NCI-H187 (cell line): ENCODE measurements around the gene ANKK1.
A peak's percentile ranks its signal among the peaks of the same experiment; 100 is the strongest.

Experiments
- DNase-seq, 2 experiments: peaks; one replicate each; lab custom pipeline; 2025; lab: John Stamatoyannopoulos, UW

Gene ANKK1

DNA sequence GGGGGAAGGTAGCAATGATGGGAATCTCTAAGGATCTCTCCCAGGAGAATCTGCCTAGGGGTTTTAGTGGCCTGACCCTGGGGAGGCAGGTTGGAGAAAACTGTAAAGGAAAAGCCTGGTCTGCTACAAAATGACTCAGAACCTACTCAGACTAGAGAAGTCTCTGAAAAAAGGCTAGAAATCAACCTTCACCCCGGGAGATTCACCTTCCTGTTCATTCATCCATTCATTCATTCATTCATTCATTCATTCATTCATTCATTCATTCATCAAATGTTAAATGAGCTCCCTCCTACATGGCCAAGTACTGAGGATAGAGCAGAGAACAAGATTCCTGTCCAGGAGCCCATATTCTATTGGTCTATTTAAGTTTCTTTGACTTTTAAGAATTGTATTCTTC, 8.9 kb upstream of the ANKK1 start:
- DNase-seq: no peak

- no peak for DNase-seq
Measured at GRCh38 chr11:113382121-113382520, 5.5 kb upstream of the ANKK1 start.

DNA sequence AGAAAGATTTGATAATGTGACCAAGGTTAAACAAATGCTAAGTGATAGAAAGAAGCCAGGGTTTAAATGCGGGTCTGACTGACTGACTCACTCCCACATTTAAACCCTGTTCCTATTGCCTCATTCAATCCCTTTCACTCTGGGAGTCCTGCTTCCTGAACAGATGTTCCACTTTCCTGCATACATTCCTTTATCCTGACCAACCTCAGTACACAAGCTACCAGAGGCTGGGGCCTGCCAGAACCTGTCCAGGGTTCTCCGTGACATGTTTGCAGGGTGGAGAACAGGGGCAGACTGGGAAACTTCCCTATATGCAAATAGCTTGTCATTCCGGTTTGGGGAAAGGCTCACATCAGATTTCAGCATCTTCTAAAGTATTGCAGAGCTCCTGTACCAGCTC, 3.0 kb upstream of the ANKK1 start:
- DNase-seq: no peak

DNA sequence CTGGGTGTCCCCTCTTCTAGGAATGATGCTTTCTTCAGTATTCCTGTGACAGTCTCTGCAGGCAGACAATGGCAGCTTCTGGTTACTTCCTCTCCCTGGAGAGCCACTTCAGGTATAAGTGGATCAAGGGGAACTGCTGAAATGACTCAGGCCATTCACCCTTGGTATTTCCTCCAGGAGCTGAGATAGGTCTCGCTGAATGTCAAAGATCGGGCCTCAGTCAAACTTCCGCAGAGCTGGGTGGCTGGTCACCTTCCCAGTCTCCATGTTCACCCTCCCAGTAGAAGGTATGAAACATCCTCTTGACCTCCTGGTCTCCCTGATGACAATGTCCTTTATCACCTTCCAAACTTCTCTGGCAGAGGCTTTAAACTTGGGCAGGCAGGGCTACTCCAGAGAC, 1.8 kb upstream of the ANKK1 start:
- no peak for DNase-seq

DNA sequence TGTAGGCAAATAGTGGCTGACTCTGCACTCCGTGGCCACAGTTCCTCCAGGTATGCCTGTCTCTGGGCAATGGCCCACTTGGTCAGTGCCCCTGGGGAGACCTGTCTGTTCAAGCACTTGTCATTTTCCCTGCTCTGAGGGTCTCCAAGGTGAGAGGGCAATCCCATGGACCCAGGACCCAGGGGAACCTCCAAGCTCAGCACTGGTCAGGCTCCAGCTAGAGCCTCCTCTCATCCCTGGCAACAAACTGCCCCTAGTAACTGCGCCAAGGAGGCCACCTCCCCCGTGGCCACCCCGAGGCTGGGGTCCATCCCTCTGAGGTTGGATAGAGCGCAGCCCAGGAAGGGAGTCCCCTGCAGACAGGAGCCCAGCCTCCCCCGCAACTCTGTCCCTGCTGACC, 713 bp upstream of the ANKK1 start:
- no peak for DNase-seq

GRCh38 chr11:113389272-113389671, 1.7 kb downstream of the ANKK1 start:
- no peak for DNase-seq

DNA sequence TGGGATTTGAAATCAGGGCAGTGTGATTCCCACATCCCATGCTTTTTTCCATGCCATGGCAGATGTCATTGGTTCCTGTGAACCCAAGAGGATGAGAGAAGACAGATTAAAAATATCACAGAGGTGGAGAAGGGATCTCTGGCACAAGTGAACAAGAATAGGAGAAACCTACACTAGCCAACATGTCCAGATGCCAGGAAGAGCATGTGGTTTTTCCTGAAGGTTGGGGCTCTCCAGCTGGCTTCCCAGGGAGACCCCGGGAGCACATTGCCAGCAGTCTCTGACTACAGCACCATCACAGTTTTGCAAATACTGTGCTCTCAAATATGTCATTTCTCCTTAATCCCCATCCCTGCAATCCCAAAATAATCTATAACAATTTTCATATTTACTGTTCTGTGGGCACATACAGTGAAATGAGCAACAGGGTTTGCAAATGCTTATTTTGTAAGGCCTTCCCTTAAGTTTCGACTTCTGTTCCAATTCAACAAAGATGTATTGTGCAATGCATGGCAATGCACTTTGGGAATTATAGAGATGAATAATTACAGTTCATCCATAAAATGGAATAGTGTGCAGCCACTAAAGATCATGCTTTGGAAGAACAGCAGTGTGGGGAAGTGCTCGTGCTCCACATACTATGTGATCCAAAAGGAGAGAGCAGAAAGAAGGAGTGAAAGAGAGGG, 4.8 kb downstream of the ANKK1 start:
- DNase-seq: no peak

DNA sequence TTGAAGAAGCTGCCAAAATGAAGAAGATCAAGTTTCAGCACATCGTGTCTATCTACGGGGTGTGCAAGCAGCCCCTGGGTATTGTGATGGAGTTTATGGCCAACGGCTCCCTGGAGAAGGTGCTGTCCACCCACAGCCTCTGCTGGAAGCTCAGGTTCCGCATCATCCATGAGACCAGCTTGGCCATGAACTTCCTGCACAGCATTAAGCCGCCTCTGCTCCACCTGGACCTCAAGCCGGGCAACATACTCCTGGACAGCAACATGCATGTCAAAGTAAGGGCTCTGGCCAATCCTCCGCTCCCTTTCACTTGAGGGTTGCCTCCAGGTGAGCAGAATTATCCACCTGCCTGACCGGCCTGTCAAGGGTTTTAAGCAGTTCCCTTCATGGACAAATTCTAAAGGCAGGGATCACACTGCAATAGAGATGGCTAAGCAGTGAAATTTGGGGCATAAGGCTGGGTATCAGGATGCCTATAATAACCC, 6.0 kb downstream of the ANKK1 start:
- no peak for DNase-seq

GRCh38 chr11:113394919-113395318, 7.3 kb downstream of the ANKK1 start:
- no peak for DNase-seq

- DNase-seq: no peak
Measured at GRCh38 chr11:113395782-113396336, 8.3 kb downstream of the ANKK1 start.

DNA sequence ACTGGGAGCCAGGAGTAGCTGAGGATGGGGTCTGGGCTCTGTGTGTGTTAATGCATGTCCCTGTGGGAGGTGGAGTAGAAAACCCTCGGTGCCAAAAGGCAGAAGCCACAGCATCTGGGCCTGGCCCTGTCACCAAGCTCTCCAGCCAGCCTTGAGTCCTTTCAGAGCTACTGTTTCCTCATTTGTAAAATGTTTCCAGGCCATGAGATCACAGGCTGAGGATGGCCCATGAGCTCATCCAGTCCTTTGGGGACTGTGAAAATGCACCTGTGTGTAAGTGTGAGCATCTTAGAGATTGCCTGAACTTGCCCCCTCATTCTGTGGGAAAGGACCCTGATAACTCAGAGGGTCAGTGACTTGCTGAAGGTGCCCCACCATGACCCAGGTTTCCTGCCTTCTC, 9.1 kb downstream of the ANKK1 start:
- no peak for DNase-seq

- DNase-seq: no peak
Measured at GRCh38 chr11:113397212-113397611, 9.6 kb downstream of the ANKK1 start.

GRCh38 chr11:113397821-113398220, 10.2 kb downstream of the ANKK1 start:
- DNase-seq: no peak

- no peak for DNase-seq
Measured at GRCh38 chr11:113398669-113399430, 11.3 kb downstream of the ANKK1 start.

DNA sequence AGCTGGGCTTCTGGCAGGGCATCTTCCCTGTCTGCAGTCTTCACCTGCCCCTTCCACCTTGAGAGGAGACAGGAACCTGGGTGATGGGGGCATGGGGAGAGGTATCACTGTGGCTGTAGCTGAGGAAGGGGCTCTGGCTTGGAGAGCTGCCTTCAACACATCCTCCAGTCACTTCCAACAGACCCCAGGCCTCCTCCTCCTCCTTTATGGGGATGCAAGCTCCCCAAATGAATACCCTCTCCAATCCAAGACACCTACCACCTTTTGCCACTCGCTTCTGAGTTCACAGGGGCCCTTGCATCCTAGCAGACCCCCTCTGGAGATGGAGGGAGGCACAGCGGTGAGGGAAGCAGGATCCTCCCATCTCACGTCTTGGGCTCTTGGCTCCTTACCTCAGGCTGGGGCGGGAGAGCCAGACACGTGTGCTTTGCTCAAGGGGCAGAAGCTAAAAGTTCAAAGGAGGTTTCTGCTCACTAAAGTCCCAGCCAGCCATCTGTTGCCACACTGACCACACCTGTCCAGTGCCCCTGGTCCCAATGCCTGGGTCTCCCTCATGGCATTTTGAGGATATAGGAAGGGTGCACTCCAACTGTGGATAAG, 13.2 kb downstream of the ANKK1 start:
- no peak for DNase-seq

DNA sequence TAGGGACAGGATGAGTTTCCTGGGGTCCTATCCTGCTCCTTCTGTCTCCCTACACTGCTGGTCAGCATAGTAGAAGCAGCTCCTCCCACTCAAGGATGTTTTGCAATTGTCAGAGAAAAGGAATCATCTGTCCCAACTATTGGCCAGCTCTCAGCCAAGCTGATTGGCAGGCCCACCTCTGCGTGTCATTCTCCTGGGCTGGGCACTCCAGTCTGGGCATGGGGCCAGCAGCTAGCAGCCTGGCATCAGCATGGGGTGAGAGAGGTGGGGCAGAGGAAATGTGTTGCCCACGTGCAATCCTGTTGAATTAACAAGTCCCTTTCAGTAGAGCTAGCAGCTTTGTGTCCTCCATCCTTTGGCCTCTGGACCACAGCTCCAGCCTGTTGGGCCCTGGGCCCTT, 14.1 kb downstream of the ANKK1 start:
- peak; percentile 47 to 49 for DNase-seq

GRCh38 chr11:113404859-113405430, 17.4 kb downstream of the ANKK1 start:
- DNase-seq: no peak

DNA sequence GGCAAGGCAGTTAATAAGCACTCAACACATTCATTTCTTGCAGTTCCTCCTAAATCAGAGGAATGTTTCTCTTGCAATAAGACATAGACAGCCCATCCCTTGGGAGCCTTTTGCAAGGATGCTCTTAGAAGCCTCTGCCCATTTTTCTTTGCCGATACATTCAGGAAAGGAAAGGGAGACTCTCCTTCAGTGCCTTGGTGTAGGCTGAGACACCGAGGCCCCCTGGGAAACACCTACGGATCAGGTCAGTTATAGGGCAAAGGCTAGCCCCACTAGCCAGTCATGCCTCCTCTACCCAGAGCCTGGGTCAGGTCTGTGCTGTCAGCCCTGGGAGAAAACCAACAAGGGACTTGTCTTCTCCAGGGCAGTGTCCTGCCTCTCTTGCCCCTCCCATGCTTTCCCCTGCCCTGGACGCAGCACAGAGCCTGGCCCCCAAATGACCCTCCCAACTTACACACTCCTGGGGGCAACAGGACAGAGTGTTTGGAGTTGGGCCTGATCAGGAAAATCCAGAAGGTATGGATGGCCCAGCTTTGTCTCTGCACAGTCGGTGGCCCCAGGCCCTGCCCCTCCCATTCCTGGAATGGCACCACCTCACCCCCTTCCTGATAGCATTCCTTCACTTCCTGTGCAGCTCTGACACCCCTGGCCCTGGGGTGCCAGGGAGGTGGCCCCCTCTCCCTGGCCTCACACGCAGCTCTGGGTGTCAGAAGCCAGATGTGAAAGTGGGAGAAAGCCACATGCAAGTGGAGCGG, 18.3 kb downstream of the ANKK1 start:
- DNase-seq: no peak

DNA sequence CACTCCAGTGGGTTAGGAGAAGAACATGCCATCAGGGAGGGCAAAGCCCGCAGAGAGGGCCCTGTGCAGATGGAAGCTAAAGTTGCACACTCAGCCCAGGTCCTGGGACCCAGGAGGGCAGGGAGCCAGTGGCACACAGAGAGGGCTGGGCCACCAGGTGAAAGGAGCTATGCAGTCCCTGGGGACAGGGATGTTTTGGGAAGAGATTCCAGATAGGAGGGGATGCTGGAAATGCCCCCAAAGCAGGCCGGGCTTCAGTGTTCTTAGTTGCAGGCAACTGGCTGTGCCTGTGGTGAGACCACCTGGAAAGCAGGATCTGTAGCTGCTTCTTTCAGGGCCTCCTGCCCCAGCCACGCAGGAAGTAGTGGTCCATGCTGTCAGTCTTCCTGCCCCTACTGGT, 19.6 kb downstream of the ANKK1 start:
- no peak for DNase-seq

DNA sequence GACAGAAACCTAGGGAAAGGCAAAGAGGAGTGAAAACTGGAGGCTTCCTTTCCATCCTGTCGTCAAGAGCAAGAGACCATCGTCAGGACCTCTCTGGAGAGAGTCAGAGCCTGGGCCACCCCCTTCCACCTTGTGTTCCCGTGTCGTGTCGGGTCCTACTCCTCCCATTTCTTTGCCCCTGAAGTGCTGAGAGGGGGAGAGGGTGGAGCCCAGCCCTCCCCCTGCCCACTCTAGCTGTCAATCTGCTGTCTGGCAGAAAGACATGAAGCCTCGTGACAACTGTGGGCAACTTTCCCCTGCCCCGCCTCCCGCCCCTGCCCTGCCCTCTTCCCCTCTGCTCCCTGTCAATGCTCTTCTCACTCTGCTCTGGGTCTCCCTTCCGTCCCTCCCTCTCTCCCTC, 20.6 kb downstream of the ANKK1 start:
- DNase-seq: no peak

GRCh38 chr11:113408887-113409286, 21.3 kb downstream of the ANKK1 start:
- DNase-seq: no peak

DNA sequence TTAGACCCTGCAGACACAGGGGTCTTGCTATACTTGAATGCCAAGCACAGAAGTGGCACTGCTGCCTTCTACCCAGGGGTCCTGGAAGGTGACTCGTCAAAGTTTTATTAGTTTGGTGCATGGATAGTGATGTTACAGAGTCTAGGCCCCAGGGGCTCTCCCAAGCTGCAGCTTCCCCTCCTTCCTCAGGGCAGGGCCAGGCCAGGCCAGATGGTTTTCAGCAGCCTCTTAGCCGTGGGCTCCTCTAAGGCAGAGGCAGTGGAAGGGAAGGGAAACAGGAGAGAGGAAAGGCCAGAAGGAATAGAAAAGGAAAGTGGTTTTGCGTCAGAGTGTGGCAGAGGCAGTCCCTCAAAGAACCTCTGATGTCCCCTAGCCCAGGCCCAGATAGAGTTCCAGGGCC, 21.9 kb downstream of the ANKK1 start:
- no peak for DNase-seq
